OCI-LY3 (cell line): ENCODE results near the gene ACTL7A.

ENCODE experiments used
- H2AFZ ChIP-seq: fragments of 200-600, 300-600 bp; shearing (Covaris generic); 2 replicates; pipeline ENCODE4 v1.6.0; 2014; ENCODE audit warnings: antibody characterized with exemption, low read depth, low read length
- H3K27ac ChIP-seq: fragments of 200-600, 300-600 bp; sonication (generic); 2 replicates; pipeline ENCODE4 v1.5.1; 2014; ENCODE audit warnings: mild to moderate bottlenecking, low read length, moderate library complexity, mixed read lengths
- H3K27me3 ChIP-seq: fragments of 200-600, 300-600 bp; sonication (generic); 2 replicates; pipeline ENCODE4 v1.6.1; 2014; ENCODE audit warnings: low read depth, low read length, mixed read lengths
- H3K36me3 ChIP-seq: fragments of 200-600, 300-600 bp; sonication (generic); replicated peaks from 2 replicates; pipeline ENCODE3; 2014; ENCODE audit warnings: low read depth, low read length, mixed read lengths
- H3K4me1 ChIP-seq: fragments of 300-600, 200-600 bp; sonication (generic); 2 replicates; pipeline ENCODE4 v1.6.1; 2014; ENCODE audit warnings: low read length, mixed read lengths
- H3K4me2 ChIP-seq: fragments of 200-600, 300-600 bp; sonication (generic); 2 replicates; pipeline ENCODE4 v1.6.1; 2014; ENCODE audit warnings: low read length, mixed read lengths
- H3K4me3 ChIP-seq: fragments of 300-600, 200-600 bp; sonication (generic); 2 replicates; pipeline ENCODE4 v1.5.1; 2014; ENCODE audit warnings: antibody characterized with exemption, mild to moderate bottlenecking, low read length, moderate library complexity
- H3K79me2 ChIP-seq: fragments of 300-600, 200-600 bp; shearing (Covaris generic); 2 replicates; pipeline ENCODE4 v1.6.1; 2014; ENCODE audit warnings: mild to moderate bottlenecking, low read length, mixed read lengths
- H3K9ac ChIP-seq: fragments of 300-600, 200-600 bp; shearing (Covaris generic); 2 replicates; pipeline ENCODE4 v1.6.0; 2014; ENCODE audit warnings: mild to moderate bottlenecking, low read length, moderate library complexity
- H3K9me3 ChIP-seq: fragments of 200-600, 300-600 bp; shearing (Covaris generic); 2 replicates; pipeline ENCODE4 v1.6.1; 2014; ENCODE audit warnings: low read length, mixed read lengths; ENCODE audit not compliant: insufficient read depth
- H4K20me1 ChIP-seq: fragments of 200-600, 300-600 bp; sonication (generic); 2 replicates; pipeline ENCODE4 v1.6.1; 2016; ENCODE audit warnings: low read length, mixed read lengths; ENCODE audit not compliant: insufficient read depth
- EZH2phosphoT487 ChIP-seq: fragments of 200-600 bp; shearing (Covaris generic); IDR thresholded peaks from 2 replicates; pipeline ENCODE4 v1.6.1; 2018; ENCODE audit warnings: antibody characterized with exemption, mixed run types, low read depth
- TF ChIP-seq, protein P1 (sequence below): fragments of 200-600, 300-600 bp; sonication (generic); IDR thresholded peaks from 2 replicates; pipeline ENCODE4 v1.5.1; 2014; ENCODE audit warnings: antibody characterized with exemption, low read length, low read depth

Gene ACTL7A

GRCh38 chr9:108832179-108832500 lies 29.9 kb upstream of the ACTL7A start:
- no peak overlapping the region for H3K27ac ChIP-seq
- H3K9me3 ChIP-seq, result no peaks in the 10 kb centered on the region
- no peaks in the 10 kb centered on the region for H3K79me2 ChIP-seq
- H3K9ac ChIP-seq, result no peak overlapping the region
- no peaks in the 10 kb centered on the region for H3K36me3 ChIP-seq
- TF ChIP-seq, protein P1, sequence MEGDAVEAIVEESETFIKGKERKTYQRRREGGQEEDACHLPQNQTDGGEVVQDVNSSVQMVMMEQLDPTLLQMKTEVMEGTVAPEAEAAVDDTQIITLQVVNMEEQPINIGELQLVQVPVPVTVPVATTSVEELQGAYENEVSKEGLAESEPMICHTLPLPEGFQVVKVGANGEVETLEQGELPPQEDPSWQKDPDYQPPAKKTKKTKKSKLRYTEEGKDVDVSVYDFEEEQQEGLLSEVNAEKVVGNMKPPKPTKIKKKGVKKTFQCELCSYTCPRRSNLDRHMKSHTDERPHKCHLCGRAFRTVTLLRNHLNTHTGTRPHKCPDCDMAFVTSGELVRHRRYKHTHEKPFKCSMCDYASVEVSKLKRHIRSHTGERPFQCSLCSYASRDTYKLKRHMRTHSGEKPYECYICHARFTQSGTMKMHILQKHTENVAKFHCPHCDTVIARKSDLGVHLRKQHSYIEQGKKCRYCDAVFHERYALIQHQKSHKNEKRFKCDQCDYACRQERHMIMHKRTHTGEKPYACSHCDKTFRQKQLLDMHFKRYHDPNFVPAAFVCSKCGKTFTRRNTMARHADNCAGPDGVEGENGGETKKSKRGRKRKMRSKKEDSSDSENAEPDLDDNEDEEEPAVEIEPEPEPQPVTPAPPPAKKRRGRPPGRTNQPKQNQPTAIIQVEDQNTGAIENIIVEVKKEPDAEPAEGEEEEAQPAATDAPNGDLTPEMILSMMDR, result no peak
- TF ChIP-seq EZH2phosphoT487, result no peak
- H3K27me3 ChIP-seq, result no peaks in the 10 kb centered on the region
- H2AFZ ChIP-seq, result no peak overlapping the region
- no peak overlapping the region for H3K4me2 ChIP-seq
- no peaks in the 10 kb centered on the region for H4K20me1 ChIP-seq
- no peak overlapping the region for H3K4me3 ChIP-seq
- no peaks in the 10 kb centered on the region for H3K4me1 ChIP-seq

DNA sequence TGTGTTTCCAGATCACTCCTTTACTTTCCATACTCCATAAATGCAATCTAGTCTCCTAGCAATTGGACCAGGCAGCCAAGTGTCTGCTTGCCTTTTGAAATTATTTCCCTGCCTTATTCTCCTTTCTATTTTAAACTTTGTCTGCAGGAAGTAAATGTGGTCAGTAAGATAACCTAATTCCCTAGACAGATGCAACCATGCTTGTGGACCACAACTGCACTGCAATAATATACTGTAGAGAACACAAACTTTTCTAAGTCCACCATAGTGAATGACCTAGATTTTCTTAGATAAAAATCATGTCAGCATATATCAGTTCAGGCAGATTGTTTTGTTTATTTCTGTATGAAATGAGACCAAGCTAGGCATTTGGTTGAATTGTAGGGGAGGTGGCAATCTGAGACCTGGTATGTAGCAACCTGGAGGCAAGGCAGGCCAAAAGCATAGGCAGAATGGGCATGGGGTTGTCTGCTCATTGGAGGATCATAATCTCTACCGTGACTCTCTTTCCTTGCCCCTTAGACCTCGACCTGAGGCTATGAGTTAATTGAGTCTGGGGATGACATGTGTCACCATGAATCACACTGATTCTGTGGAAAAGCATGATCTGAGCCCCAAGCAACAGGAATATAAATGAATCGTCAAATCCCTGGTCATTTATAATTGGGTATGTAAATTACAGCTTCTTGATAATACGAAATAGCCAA lies 27.0 kb upstream of the ACTL7A start:
- TF ChIP-seq, protein P1, result no peak
- no peak for TF ChIP-seq EZH2phosphoT487
- Histone ChIP-seq H3K9ac (no peak overlapping the region), H3K36me3 (no peaks in the 10 kb centered on the region), H2AFZ (no peak overlapping the region), H4K20me1 (no peaks in the 10 kb centered on the region), H3K27ac (no peak overlapping the region), H3K4me1 (no peaks in the 10 kb centered on the region), H3K4me3 (no peak overlapping the region), H3K4me2 (no peak overlapping the region), H3K9me3 (no peaks in the 10 kb centered on the region), H3K27me3 (no peaks in the 10 kb centered on the region), H3K79me2 (no peaks in the 10 kb centered on the region)

DNA sequence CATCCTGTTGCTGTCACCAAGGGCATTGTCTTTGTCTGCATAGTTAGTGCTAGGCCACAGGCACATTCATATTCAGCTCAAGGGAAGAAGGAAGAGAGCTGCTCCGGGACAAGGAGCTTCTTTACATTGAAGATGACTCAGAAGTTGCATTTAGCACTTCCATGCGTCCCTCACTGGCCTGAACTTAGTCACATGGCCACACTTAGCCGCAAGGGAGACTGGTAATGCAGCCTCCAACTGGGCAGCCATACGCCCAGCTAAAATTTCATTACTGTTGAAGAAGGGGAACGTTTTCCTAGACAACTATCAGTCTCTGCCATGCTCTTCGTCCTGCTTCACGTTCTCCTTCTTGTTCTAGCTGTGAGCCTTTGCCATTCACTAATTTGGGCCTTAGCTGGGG lies 26.2 kb upstream of the ACTL7A start:
- no peak overlapping the region for H2AFZ ChIP-seq
- no peak for TF ChIP-seq EZH2phosphoT487
- TF ChIP-seq, protein P1, result no peak
- no peak overlapping the region for H3K9ac ChIP-seq

DNA sequence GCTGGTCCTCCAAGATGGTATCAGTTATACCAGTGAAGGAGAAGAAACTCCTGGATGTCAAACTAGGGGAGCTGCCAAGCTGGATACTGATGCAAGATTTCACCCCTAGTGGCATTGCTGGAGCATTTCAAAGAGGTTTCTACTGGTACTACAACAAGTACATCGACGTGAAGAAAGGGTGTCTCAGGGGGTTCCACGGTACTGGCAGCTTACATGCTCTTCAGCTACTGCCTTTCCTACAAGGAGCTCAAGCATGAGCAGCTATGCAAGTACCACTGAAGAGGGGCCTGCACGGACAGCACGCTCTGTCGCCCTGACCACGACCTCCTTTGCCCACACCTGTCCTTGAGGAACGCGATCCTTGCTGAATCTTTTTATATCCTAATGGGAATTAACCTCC lies 25.7 kb upstream of the ACTL7A start:
- Histone ChIP-seq H3K27me3 (no peaks in the 10 kb centered on the region), H3K9me3 (no peaks in the 10 kb centered on the region), H2AFZ (no peak overlapping the region), H3K4me3 (no peak overlapping the region), H3K9ac (no peak overlapping the region), H4K20me1 (no peaks in the 10 kb centered on the region), H3K4me2 (no peak overlapping the region), H3K27ac (no peak overlapping the region), H3K79me2 (no peaks in the 10 kb centered on the region), H3K4me1 (no peaks in the 10 kb centered on the region), H3K36me3 (no peaks in the 10 kb centered on the region)
- TF ChIP-seq EZH2phosphoT487, result no peak
- TF ChIP-seq, protein P1, result no peak

More for the DNA sequence above, 26.2 kb upstream of the ACTL7A start:
- H3K79me2 ChIP-seq, result no peaks in the 10 kb centered on the region
- H4K20me1 ChIP-seq, result no peaks in the 10 kb centered on the region
- H3K4me3 ChIP-seq, result no peak overlapping the region
- no peaks in the 10 kb centered on the region for H3K9me3 ChIP-seq
- H3K4me1 ChIP-seq, result no peaks in the 10 kb centered on the region
- H3K36me3 ChIP-seq, result no peaks in the 10 kb centered on the region
- no peaks in the 10 kb centered on the region for H3K27me3 ChIP-seq
- no peak overlapping the region for H3K4me2 ChIP-seq
- no peak overlapping the region for H3K27ac ChIP-seq
